ENCODE data around the gene MAPT. TPM values are rescaled to one million over a fixed set of nuclear protein-coding genes. Genes with fewer than 3 reads are reported as not detected.
A peak's percentile ranks its signal among the peaks of the same experiment; 100 is the strongest.

The MAPT gene
- total and polyA plus RNA-seq, 2 of the 13 experiments (the other 11 are each of a cell fraction or from before 2014, with no cell fraction given): 2.1 to 2.8 TPM

DNA sequence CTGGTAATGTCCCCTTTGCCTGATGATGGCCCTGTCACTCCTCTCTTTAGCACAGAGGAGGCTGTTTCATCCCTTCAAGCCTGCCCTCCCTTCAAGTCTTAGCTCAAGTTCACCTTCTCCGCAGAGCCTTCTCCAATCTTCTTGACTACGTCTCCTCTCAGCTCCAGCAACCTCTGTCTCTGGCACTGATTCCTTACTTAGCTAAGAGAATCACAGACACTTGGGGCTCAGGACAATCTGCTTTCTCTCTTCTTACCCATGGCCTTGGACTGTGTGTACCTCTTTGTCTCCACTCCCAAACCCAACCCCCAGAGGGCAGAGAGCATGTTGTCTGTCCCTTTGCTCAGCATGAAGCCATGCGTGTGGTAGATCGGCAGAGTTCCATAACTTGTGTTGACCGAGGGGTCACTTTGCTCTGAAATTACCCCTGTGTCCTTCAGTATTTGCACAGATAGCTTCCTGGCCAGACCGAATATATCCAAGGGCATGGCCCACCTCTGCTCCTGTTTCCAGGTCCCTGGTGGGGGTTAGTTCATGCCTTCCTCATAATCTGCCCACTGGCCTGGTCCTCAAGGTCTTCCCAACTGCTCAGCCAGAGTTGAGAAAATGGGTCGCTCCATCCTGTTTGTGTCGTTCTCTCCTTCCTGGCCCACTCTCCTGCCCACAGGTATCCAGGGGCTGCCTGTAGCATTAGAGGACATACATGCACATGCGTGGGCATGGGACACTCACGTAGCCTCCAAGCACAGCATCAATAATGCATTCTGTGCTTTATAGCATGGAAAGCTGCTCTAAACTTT lies 41.6 kb downstream of the MAPT start (continued):
- TF ChIP-seq WIZ (CRISPR knock-in tag; IDR thresholded peaks at IDR 0.05): peak; percentile 63
- TF ChIP-seq ATAD3A (CRISPR knock-in tag; IDR thresholded peaks at IDR 0.05): no peak
- TF ChIP-seq SP5 (CRISPR knock-in tag; IDR thresholded peaks at IDR 0.05; ENCODE audit: borderline replicate concordance, low read depth): peak; percentile 85; the same call in 1 of the 2 replicates
- peak; percentile 52 for TF ChIP-seq SMC3 (IDR thresholded peaks at IDR 0.05; ENCODE audit: low read length)
- TF ChIP-seq, protein P1, sequence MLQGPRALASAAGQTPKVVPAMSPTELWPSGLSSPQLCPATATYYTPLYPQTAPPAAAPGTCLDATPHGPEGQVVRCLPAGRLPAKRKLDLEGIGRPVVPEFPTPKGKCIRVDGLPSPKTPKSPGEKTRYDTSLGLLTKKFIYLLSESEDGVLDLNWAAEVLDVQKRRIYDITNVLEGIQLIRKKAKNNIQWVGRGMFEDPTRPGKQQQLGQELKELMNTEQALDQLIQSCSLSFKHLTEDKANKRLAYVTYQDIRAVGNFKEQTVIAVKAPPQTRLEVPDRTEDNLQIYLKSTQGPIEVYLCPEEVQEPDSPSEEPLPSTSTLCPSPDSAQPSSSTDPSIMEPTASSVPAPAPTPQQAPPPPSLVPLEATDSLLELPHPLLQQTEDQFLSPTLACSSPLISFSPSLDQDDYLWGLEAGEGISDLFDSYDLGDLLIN (CRISPR knock-in tag; IDR thresholded peaks at IDR 0.05; ENCODE audit: borderline replicate concordance): no peak
- TF ChIP-seq, protein P2, sequence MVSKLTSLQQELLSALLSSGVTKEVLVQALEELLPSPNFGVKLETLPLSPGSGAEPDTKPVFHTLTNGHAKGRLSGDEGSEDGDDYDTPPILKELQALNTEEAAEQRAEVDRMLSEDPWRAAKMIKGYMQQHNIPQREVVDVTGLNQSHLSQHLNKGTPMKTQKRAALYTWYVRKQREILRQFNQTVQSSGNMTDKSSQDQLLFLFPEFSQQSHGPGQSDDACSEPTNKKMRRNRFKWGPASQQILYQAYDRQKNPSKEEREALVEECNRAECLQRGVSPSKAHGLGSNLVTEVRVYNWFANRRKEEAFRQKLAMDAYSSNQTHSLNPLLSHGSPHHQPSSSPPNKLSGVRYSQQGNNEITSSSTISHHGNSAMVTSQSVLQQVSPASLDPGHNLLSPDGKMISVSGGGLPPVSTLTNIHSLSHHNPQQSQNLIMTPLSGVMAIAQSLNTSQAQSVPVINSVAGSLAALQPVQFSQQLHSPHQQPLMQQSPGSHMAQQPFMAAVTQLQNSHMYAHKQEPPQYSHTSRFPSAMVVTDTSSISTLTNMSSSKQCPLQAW (CRISPR knock-in tag; IDR thresholded peaks at IDR 0.05): 0 out of 2 replicates have a peak, but pooled peaks have one; percentile 75
- TF ChIP-seq, protein P3, sequence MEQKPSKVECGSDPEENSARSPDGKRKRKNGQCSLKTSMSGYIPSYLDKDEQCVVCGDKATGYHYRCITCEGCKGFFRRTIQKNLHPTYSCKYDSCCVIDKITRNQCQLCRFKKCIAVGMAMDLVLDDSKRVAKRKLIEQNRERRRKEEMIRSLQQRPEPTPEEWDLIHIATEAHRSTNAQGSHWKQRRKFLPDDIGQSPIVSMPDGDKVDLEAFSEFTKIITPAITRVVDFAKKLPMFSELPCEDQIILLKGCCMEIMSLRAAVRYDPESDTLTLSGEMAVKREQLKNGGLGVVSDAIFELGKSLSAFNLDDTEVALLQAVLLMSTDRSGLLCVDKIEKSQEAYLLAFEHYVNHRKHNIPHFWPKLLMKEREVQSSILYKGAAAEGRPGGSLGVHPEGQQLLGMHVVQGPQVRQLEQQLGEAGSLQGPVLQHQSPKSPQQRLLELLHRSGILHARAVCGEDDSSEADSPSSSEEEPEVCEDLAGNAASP (CRISPR knock-in tag; IDR thresholded peaks at IDR 0.05; ENCODE audit: borderline replicate concordance): peak; percentile 93; the same call in 1 of the 2 replicates
- no peak for TF ChIP-seq KLF9 (CRISPR knock-in tag; IDR thresholded peaks at IDR 0.05; ENCODE audit: low read depth)
- no peak for TF ChIP-seq SUZ12 (IDR thresholded peaks at IDR 0.05; ENCODE audit: low read depth, low read length)
- TF ChIP-seq, protein P4, sequence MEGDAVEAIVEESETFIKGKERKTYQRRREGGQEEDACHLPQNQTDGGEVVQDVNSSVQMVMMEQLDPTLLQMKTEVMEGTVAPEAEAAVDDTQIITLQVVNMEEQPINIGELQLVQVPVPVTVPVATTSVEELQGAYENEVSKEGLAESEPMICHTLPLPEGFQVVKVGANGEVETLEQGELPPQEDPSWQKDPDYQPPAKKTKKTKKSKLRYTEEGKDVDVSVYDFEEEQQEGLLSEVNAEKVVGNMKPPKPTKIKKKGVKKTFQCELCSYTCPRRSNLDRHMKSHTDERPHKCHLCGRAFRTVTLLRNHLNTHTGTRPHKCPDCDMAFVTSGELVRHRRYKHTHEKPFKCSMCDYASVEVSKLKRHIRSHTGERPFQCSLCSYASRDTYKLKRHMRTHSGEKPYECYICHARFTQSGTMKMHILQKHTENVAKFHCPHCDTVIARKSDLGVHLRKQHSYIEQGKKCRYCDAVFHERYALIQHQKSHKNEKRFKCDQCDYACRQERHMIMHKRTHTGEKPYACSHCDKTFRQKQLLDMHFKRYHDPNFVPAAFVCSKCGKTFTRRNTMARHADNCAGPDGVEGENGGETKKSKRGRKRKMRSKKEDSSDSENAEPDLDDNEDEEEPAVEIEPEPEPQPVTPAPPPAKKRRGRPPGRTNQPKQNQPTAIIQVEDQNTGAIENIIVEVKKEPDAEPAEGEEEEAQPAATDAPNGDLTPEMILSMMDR (CRISPR knock-in tag; IDR thresholded peaks at IDR 0.05): peak; percentile 61
- TF ChIP-seq ZFAT (CRISPR knock-in tag; conservative IDR thresholded peaks at IDR 0.05): no peak
- TF ChIP-seq, protein P5, sequence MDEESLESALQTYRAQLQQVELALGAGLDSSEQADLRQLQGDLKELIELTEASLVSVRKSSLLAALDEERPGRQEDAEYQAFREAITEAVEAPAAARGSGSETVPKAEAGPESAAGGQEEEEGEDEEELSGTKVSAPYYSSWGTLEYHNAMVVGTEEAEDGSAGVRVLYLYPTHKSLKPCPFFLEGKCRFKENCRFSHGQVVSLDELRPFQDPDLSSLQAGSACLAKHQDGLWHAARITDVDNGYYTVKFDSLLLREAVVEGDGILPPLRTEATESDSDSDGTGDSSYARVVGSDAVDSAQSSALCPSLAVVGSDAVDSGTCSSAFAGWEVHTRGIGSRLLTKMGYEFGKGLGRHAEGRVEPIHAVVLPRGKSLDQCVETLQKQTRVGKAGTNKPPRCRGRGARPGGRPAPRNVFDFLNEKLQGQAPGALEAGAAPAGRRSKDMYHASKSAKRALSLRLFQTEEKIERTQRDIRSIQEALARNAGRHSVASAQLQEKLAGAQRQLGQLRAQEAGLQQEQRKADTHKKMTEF (CRISPR knock-in tag; IDR thresholded peaks at IDR 0.05): peak; percentile 92
- TF ChIP-seq, protein P6, sequence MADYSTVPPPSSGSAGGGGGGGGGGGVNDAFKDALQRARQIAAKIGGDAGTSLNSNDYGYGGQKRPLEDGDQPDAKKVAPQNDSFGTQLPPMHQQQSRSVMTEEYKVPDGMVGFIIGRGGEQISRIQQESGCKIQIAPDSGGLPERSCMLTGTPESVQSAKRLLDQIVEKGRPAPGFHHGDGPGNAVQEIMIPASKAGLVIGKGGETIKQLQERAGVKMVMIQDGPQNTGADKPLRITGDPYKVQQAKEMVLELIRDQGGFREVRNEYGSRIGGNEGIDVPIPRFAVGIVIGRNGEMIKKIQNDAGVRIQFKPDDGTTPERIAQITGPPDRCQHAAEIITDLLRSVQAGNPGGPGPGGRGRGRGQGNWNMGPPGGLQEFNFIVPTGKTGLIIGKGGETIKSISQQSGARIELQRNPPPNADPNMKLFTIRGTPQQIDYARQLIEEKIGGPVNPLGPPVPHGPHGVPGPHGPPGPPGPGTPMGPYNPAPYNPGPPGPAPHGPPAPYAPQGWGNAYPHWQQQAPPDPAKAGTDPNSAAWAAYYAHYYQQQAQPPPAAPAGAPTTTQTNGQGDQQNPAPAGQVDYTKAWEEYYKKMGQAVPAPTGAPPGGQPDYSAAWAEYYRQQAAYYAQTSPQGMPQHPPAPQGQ (CRISPR knock-in tag; IDR thresholded peaks at IDR 0.05; ENCODE audit: borderline replicate concordance): no peak
- TF ChIP-seq, protein P7, sequence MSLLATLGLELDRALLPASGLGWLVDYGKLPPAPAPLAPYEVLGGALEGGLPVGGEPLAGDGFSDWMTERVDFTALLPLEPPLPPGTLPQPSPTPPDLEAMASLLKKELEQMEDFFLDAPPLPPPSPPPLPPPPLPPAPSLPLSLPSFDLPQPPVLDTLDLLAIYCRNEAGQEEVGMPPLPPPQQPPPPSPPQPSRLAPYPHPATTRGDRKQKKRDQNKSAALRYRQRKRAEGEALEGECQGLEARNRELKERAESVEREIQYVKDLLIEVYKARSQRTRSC (CRISPR knock-in tag; IDR thresholded peaks at IDR 0.05; ENCODE audit: low read depth): no peak
- no peak for TF ChIP-seq CHCHD3 (CRISPR knock-in tag; IDR thresholded peaks at IDR 0.05)

All from HepG2 (cell line).